Activated CD4-positive, alpha-beta T cell treated with anti-CD3 and anti-CD28 coated beads, Interleukin-2, amount 10 ng/mL, durations not matched to agents 7 days and 5 days (primary cell): ENCODE results near the gene SLC4A11. TPM values are rescaled to one million over a fixed set of nuclear protein-coding genes. Genes with fewer than 3 reads are reported as not detected.
"Not testable (repeated sequence)": the region's sequence is repeated elsewhere in the genome, so short reads cannot be mapped to it uniquely, and the experiment has no call there.

Source experiments
- CTCF ChIA-PET: fragments of 350-600 bp; sonication (Branson Sonifier 250); formaldehyde crosslinking; loops from one replicate; lab custom pipeline; 2021; ENCODE audit warnings: antibody characterized with exemption; lab: Charles Lee
- POLR2A ChIA-PET: fragments of 350-600 bp; sonication (Branson Sonifier 250); formaldehyde crosslinking; loops from one replicate; lab custom pipeline; 2021; ENCODE audit warnings: antibody characterized with exemption; lab: Charles Lee
- DNase-seq: peaks from one replicate; pipeline ENCODE4 v3.0.0-alpha.2; 2020
- H3K27ac Mint-ChIP-seq: one replicate; pipeline ENCODE4 v1.8.0; 2021; ENCODE audit warnings: mild to moderate bottlenecking, moderate library complexity, mixed read lengths
- H3K27me3 Mint-ChIP-seq: one replicate; pipeline ENCODE4 v1.8.0; 2021; ENCODE audit warnings: mixed read lengths
- H3K36me3 Mint-ChIP-seq: one replicate; pipeline ENCODE4 v1.8.0; 2021; ENCODE audit warnings: low read depth, mixed read lengths
- H3K4me1 Mint-ChIP-seq: one replicate; pipeline ENCODE4 v1.8.0; 2021; ENCODE audit warnings: mixed read lengths
- H3K4me3 Mint-ChIP-seq: one replicate; pipeline ENCODE4 v1.8.0; 2021; ENCODE audit warnings: mild to moderate bottlenecking, moderate library complexity, mixed read lengths
- H3K9me3 Mint-ChIP-seq: one replicate; pipeline ENCODE4 v1.8.0; 2021; ENCODE audit warnings: mixed read lengths
- total RNA-seq, 2 experiments: library from RNA; stranded (reverse); gene quantifications; one replicate each; pipeline ENCODE4 v1.2.3, GENCODE V29; 2021

The SLC4A11 gene
- total RNA-seq, 2 experiments from 2014 or later = 0.50 to 0.77 TPM

DNA sequence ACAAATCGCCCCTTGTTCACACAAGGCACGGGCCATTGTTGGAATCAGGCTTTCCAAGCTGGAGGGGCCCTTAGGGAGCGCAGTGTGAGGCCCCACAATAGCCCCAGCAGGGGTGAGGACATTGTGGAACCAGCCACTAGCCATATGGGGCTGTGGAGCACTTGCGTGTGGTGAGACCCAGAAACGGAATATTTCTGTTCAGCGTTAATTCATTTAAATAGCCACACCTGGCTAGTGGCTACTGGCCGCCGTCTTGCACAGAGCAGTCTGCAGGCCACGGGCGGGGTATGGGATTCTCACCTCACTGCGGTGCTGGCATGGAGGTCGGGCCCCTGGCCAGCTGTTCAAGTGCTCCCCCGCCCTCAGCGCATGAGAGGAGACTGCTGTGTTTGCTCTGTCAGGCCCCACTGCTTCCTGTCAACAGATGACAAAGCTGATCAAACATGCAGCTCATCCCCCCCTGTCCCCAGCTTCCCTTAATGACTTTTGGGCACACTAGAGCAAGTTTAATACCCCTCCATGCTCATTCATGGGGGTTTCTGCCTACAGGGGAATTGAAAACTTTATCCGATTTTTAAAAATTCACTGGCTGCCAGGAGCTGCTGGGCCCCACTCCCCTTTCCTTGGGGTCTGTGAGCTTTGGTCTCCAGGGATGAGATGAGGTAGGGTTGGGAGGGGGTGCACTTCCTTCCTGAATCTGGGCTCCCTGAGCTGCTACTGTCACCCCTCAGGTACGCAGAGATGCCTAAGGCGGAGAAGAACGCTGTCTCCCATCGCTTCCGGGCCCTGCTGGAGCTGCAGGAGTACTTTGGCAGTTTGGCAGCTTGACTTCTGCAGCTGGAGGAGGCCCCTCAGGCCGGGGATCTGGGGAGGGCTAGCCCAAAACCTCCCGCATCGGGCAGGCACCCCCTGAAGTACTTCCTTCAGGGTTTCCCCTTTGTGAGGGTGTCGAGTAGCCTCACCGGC, 16.1 kb downstream of the SLC4A11 start:
- DNase-seq = peak; percentile 60
- CTCF ChIA-PET = interaction anchor here (0.6 to 1.6 kb wide), 3 partner anchors 10 to 35 kb away, joined by 4 to 5 read pairs (median 4); no protein-coding TSS in a partner anchor
- Mint-ChIP-seq H3K4me1 (peaks cover 22% of the 10 kb centered on the region), H3K36me3 (peaks cover 13% of the 10 kb centered on the region), H3K27me3 (no peaks in the 10 kb centered on the region), H3K27ac (peak overlapping the region; percentile 88), H3K9me3 (no peaks in the 10 kb centered on the region), H3K4me3 (no peak overlapping the region)
- POLR2A ChIA-PET = interaction anchor here (0.5 to 0.7 kb wide), 2 partner anchors 11 to 19 kb away, joined by 3 to 4 read pairs; no protein-coding TSS in a partner anchor

DNA sequence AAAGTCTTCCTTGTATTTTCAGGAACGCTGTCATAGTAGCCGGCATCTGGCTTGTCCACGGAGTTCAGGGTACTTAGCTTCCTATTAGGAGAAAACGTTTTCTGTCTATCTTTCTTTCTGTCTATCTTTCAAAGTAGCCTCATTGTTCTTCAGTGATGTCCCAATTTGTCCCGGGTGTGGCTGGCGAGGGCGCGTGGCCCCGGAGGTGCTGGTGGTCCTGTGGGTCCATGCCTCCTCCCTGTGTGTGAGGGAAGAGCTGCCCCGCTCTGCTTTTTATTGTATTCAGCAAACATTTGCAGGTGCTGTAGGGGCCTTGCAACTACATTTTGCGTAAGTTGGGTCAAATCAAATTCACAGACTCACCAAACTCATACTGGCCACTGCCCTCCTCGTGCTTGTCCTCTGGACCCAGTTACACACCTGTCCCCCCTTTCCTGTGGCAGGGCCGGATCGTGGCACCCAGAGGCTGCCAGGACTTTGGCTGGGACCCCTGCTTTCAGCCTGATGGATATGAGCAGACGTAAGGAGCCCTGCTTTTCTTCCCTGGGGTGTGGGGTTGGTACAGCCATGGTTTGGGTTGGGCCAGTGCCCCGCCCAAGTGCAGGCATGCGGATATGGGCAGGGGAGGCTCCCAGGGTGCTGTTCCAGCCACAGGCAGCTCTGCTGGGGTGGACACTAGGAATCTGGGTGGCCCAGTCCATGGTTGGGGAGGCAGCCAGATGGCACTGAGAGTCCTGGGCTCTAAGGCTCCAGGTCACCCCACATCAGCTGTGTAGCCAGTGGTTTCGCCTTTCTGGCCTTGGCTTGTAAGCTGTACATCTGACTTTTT, 17.4 kb downstream of the SLC4A11 start:
- Mint-ChIP-seq H3K9me3 (no peaks in the 10 kb centered on the region), H3K27me3 (no peaks in the 10 kb centered on the region), H3K4me3 (no peak overlapping the region), H3K36me3 (peaks cover 13% of the 10 kb centered on the region), H3K4me1 (peaks cover 22% of the 10 kb centered on the region), H3K27ac (peak overlapping the region; percentile 21)
- POLR2A ChIA-PET = no interaction called here
- CTCF ChIA-PET = interaction anchor here (1.4 kb wide), 1 partner anchor 11 kb away, joined by 4 read pairs; no protein-coding TSS in a partner anchor
- no peak for DNase-seq

DNA sequence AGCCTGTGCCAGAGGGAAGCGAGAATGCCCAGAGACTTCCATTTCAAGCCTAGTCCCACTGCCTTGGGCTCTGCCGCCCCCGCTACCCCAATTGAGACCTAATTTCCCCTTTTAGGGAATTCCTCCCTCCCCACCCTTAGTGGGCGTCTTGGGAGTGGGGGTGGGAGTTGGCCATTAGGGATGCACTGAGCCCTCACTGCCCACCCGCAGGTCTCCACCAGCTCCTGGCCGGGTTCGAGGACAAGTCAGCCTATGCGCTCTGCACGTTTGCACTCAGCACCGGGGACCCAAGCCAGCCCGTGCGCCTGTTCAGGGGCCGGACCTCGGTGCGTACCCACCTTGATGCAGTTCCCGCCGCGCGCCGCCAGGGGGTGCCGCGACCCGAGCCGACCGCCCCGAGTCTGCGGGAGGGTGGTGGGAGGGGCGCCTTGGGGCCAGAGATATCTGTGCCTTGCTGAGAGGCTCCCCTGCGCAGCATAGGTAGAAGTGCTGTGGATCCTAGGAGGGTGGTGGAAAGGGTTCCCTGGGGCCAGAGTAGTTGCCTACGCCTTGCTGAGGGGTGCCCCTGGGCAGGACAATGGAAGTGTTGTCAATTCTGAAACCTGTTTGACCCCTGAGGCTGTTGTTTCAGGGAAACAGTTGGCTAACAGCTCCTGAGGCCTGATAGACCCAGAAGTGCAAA, 20.5 kb downstream of the SLC4A11 start:
- Mint-ChIP-seq H3K36me3 (peaks cover 17% of the 10 kb centered on the region), H3K4me1 (peaks cover 13% of the 10 kb centered on the region), H3K9me3 (no peaks in the 10 kb centered on the region), H3K4me3 (no peak overlapping the region), H3K27ac (no peak overlapping the region), H3K27me3 (no peaks in the 10 kb centered on the region)
- DNase-seq = peak; percentile 75
- POLR2A ChIA-PET = no interaction called here
- CTCF ChIA-PET = interaction anchor here (0.6 to 2.5 kb wide), 4 partner anchors 9 to 58 kb away, joined by 3 to 11 read pairs (median 4); partner anchors contain the start of genes ITPA and SLC4A11

DNA sequence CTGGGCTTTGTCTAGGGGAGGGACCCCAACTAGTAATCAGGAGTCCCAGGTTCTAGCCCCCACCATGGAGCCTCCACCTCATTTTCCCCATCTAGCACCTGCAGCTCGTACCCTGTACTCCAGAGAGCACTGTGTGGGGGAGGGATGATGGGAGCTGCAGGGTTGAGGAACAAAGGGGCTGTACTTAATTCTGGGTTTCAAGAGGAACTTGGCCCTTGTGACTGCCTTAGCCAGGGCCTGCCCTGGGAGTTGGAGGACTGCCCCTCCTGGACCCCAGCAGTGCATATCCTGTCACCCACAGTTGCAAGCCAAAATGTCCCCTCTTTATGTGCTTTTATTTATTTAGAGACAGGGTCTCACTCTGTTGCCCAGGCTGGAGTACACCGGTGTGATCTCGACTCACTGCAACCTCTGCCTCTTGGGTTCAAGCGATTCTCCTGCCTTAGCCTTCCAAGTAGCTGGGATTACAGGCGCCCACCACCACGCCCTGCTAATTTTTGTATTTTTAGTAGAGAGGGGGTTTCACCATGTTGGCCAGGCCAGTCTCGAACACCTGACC, 23.6 kb downstream of the SLC4A11 start:
- CTCF ChIA-PET = interaction anchor here (1.4 kb wide), 1 partner anchor 100 kb away, joined by 3 read pairs; no protein-coding TSS in a partner anchor
- H3K4me1 Mint-ChIP-seq, H3K9me3 Mint-ChIP-seq, H3K4me3 Mint-ChIP-seq, H3K27ac Mint-ChIP-seq, H3K27me3 Mint-ChIP-seq, POLR2A ChIA-PET, DNase-seq: not testable (repeated sequence)
- peaks cover 11% of the 10 kb centered on the region for H3K36me3 Mint-ChIP-seq

DNA sequence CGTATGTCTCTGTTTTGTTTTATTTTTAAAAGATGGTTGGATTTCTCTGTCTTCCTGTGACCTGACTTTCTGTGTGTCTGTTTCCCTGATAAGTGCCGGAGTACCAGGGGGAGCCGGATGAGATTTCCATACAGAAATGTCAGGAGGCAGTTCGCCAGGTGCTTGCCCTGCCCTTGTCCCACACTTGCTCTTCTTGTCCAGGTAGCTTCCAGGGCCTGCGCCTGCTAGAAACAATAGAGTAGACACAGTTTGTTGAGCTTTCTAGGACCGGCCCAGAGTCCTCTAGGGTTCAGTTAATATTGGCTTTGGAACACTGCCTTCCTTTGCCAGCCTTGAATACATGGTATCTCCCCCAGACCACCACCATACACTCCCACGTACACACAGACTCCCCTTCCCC, 25.8 kb downstream of the SLC4A11 start:
- Mint-ChIP-seq H3K9me3 (no peaks in the 10 kb centered on the region), H3K4me1 (peaks cover 20% of the 10 kb centered on the region), H3K27me3 (no peaks in the 10 kb centered on the region), H3K4me3 (no peak overlapping the region), H3K36me3 (peaks cover 15% of the 10 kb centered on the region), H3K27ac (no peak overlapping the region)
- ChIA-PET POLR2A (no interaction called here), CTCF (interaction anchor here (0.9 kb wide), 1 partner anchor 27 kb away, joined by 3 read pairs; no protein-coding TSS in a partner anchor)
- no peak for DNase-seq

DNA sequence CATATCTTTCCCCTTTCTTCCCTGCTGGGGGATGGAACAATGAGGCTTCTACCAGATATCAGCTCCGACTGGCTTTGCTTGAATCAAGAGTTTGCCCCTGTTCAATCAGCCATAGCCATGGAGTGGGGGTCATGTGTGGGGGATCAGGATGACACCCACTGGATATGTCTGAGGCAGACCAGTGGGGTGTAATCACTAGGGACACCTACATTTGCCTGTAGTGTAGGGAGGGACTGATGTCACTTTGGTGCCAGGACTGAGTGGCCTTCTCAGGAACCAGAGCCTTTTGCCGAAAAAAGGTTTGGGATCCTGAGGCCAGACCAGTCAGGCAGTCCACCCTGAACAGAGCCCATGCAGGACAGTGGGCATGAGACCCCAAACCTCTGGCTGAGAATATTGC, 28.6 kb downstream of the SLC4A11 start:
- ChIA-PET CTCF (interaction anchor here (1.3 to 3.3 kb wide), 2 partner anchors 9 to 38 kb away, joined by 3 to 11 read pairs; no protein-coding TSS in a partner anchor), POLR2A (no interaction called here)
- Mint-ChIP-seq H3K27me3 (no peaks in the 10 kb centered on the region), H3K27ac (peak overlapping the region; percentile 94), H3K36me3 (peaks cover 15% of the 10 kb centered on the region), H3K9me3 (no peaks in the 10 kb centered on the region), H3K4me3 (peak overlapping the region; percentile 100), H3K4me1 (peaks cover 22% of the 10 kb centered on the region)
- DNase-seq = no peak

DNA sequence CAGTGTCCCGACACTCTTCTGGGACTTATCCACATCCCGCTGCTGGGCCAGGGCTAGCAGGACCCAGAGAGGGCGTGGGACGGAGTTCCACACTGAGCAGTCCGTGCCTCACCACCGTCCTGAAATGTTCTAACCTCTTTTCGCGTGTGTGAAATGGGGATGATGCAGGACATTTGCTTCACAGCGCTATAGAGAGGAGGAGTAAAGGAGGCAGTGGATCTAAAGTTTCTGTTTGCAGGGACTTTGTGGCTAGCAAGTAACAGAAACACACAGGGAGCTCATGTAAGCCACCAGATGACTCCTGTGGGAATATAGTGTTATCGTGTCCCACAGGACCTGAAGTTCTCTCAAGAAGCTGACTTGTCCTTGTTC, 29.1 kb downstream of the SLC4A11 start:
- peak overlapping the region; percentile 100 for H3K4me3 Mint-ChIP-seq
- CTCF ChIA-PET = interaction anchor here (1.3 to 3.3 kb wide), 2 partner anchors 9 to 38 kb away, joined by 3 to 11 read pairs; no protein-coding TSS in a partner anchor
- H3K27me3 Mint-ChIP-seq = no peaks in the 10 kb centered on the region
- peaks cover 26% of the 10 kb centered on the region for H3K4me1 Mint-ChIP-seq
- H3K27ac Mint-ChIP-seq = peak overlapping the region; percentile 94
- POLR2A ChIA-PET = no interaction called here
- peaks cover 15% of the 10 kb centered on the region for H3K36me3 Mint-ChIP-seq
- H3K9me3 Mint-ChIP-seq = no peaks in the 10 kb centered on the region
- DNase-seq = no peak

DNA sequence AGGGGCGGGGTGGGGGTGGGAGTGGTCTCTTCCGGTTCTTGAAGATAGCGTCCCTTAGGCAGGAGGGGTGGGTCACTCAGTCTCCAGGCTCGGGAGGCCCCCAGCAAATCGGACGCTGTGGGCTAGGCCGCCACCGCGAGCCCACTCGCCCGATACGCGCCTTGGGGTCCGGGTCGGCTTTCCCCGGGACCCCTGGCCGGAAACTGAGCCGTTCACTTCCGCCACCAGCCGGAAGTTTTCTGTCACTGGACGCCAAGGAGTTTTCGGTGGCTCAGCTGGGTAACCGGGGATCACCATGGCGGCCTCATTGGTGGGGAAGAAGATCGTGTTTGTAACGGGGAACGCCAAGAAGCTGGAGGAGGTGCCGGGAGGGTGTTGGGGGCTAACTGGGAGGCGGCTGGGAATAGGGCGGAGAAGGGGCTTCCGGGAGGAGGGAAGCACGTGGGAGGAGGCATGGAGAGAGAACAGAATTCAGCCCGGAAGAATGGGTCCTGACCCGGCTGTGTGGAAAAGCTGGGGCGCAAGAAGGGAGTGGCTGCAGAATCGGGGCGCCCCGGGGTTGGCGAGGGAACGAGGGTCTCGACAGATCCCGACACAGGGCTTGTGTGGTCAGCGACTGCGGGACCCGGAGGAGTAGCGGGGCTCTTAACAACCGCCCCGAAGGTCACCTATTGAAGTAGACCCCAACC, 29.6 kb downstream of the SLC4A11 start, which contains the start of gene ITPA:
TSS of gene ITPA (plus strand) at position 242 of the 689 bp plus-strand sequence. CDS start at position 296, 54 bp downstream.
- DNase-seq = peak; percentile 71
- peak within 1 kb of the TSS; percentile 100 for H3K4me3 Mint-ChIP-seq
- ChIA-PET CTCF (interaction anchor here (1.3 to 3.3 kb wide), 2 partner anchors 10 to 37 kb away, joined by 3 to 11 read pairs; no protein-coding TSS in a partner anchor), POLR2A (no interaction called here)
- H3K4me1 Mint-ChIP-seq = peaks cover 28% of the 10 kb centered on the region
- no peaks in the 10 kb centered on the region for H3K27me3 Mint-ChIP-seq
- H3K27ac Mint-ChIP-seq = peak within 1 kb of the TSS; percentile 94
- H3K36me3 Mint-ChIP-seq = peaks cover 15% of the 10 kb centered on the region
- H3K9me3 Mint-ChIP-seq = no peaks in the 10 kb centered on the region

DNA sequence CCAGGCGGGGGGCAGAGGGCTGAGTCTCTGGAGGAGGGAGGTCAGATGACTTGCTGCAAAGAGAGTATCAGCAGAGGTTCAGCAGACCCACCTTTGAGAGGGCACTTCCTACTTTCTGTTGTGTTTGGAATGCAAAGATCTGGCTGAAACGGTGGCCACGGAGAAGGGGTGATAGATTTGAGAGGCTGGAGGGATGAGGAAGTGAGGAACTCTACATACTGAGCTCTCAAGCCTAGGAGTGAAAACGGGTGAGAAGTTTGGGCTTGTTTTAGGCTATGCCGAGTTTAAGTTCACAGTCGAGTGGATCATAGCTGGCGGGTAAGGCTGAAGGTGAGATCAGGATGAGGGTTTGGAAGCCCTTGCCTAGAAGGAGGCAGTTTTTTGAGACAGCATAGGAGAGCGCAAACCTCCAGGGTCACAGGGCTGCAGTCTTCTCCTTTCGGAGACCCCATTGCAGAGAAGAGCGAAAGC, 30.2 kb downstream of the SLC4A11 start:
- Mint-ChIP-seq H3K4me1 (peaks cover 28% of the 10 kb centered on the region), H3K27me3 (no peaks in the 10 kb centered on the region), H3K4me3 (peak overlapping the region; percentile 100), H3K27ac (peak overlapping the region; percentile 94), H3K36me3 (peaks cover 14% of the 10 kb centered on the region), H3K9me3 (no peaks in the 10 kb centered on the region)
- CTCF ChIA-PET = interaction anchor here (0.6 to 3.3 kb wide), 2 partner anchors 10 to 734 kb away, joined by 3 to 11 read pairs; no protein-coding TSS in a partner anchor
- POLR2A ChIA-PET = no interaction called here
- no peak for DNase-seq

DNA sequence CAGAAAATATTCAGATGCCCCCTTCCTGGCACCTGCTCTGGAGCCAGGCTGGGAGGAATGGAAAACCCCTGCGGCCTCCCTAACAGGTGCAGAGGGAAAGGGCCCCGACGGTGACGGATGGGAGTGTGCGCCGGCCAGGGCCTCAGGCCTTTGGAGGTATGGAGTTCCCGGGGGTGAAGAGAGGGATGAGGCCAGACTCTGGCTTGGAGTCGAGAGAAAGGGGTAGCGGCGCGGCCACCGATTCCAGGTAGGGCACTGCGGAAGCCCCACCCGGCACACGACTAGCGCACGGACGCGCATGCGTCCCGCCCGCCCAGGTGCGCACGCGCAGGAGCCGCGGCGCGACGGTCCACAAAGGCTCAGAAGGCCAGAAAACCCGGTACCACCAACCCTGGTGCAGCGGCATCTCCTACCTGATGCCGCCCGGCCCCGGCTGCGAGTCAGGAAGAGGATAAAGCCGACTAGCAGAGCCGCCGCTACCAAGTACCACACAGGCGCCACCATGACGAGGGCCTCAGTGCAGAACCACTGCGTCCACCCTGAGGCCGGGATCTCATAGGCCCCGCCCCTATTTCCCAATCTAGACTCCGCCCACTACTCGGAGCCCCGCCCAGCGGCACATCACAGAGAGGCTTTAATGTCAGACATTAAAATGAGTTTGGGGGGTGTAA, 34.7 kb downstream of the SLC4A11 start, which contains the start of gene DDRGK1:
TSS of gene DDRGK1 (minus strand) at position 559 of the 671 bp plus-strand sequence. CDS start at position 504, 55 bp downstream.
- peaks cover 25% of the 10 kb centered on the region for H3K36me3 Mint-ChIP-seq
- CTCF ChIA-PET = interaction anchor here (0.8 to 0.9 kb wide), 2 partner anchors 21 to 35 kb away, joined by 3 read pairs; partner anchors contain the start of gene SLC4A11
- POLR2A ChIA-PET = interaction anchor here (0.5 kb wide), 2 partner anchors 8 to 128 kb away, joined by 3 read pairs; no protein-coding TSS in a partner anchor
- H3K9me3 Mint-ChIP-seq = no peaks in the 10 kb centered on the region
- peak; percentile 89 for DNase-seq
- H3K27ac Mint-ChIP-seq = peak within 1 kb of the TSS; percentile 97
- peak within 1 kb of the TSS; percentile 92 for H3K4me3 Mint-ChIP-seq
- no peaks in the 10 kb centered on the region for H3K27me3 Mint-ChIP-seq
- H3K4me1 Mint-ChIP-seq = peaks cover 27% of the 10 kb centered on the region
